GM18499 (cell line): ENCODE data around the gene MTSS2.

ENCODE experiments used
- ATAC-seq: cut with Tn5 transposase; IDR thresholded peaks from one replicate; pipeline ENCODE4 v1.9.1; 2021; ENCODE audit warnings: moderate number of reproducible peaks; ENCODE audit not compliant: insufficient read depth, unreplicated experiment

Gene MTSS2

DNA sequence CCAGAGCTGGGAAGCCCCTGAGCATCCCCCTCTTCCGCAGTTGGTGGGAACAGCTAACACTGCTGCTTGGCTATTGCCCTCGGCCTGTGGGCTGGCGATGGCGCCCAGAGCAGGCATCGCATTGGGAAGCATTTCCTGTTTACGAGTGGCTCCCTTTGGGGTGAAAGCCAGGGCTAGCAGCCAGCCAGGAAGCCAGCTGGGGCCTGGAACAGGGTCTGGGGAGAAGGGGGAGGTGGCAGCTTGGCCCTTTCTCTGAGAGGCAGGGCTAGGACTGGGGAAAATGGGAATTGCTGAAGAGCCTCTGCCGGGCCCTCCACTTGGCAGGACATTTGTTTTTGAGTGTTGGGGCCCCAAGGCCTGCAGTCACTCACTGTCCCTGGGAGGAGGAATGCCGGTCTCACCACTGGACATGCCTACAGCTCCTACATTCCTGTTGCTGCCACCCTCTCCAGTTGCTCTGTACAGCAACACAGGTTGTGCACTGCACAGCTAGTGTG lies 2.4 kb upstream of the MTSS2 start:
- no peak for ATAC-seq

DNA sequence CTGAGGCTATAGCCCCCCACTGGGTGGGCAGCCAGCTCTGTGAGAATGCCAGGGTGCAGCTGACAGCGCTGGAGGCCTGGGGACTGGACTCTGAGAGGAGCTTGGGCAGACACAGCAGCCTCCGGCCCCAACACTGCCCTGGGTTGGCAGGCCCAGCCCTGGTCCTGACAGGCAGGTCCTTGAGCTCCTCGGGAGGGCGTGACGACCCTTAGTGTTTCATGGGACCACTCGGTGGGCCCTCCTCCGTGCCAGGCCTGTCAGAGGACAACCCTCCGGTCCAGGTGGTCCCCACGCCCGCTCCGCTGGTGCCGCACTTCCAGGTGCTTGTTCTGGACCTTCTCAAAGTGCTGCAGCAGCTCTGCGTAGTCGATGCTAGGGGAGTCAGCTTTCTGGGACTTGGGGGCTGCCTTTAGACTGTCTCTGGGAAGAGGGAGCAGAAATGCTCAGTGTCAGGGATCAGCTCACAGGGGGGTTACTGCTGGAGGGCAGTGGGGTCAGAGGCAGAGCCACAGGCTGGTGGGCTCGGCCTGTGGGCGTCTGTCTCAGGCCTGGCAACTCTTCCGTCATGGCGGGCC lies 1.9 kb upstream of the MTSS2 start:
- ATAC-seq = no peak

DNA sequence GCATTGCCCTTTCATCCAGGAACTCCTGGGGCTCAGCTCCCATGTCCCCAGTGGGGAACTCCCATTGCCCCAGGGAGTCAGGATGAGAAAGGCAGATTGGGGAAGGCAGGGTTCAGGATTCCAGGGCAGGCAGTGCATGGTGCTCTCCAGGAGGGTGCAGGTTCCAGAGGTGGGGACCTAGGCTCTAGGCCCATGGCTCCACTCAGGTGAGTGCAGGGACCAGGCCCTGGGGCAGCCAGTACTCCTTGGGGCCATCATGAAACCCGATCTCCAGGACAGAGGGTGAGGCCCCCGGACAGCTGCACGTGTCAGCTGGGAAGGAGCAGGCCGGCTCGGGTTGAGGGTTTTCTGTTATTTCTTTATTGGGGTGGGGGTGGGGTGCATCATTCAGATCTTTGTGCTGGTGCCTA lies 1.3 kb upstream of the MTSS2 start:
- ATAC-seq = no peak

DNA sequence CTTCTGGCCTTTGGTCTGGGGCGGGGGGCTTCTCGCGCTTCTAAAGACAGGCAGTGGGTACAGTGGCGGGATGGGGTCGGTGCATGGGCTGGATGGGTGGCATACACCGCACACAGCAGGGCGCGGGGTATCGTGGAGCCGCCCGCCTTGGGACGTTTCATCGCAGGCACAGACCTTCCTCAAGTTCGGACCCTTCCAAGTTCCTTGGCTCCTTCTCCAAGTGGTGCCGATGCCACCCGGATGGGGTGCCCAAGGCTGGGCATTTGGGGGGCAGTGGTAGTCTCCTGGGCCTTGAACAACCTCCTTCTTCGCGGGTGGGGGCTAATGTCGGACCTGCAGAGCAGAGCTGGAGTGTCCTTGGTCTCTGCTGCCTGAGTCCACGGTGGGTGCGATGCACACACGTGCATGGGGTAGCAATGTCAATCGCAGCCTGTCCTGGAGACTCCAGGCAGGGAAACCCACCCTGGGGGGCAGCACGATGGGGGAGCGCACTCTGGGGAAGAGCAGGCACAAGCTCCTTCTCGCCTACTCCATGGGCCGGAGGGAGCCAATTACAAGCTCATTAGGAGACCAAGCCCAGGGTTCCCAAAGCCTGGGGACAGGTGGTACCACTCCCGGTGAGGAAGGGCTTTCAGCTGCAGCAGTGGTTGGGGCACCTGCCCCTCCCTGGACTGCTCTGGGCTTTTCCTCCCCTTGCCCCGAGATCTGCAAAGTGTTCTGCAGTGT lies 686 bp upstream of the MTSS2 start:
- no peak for ATAC-seq

DNA sequence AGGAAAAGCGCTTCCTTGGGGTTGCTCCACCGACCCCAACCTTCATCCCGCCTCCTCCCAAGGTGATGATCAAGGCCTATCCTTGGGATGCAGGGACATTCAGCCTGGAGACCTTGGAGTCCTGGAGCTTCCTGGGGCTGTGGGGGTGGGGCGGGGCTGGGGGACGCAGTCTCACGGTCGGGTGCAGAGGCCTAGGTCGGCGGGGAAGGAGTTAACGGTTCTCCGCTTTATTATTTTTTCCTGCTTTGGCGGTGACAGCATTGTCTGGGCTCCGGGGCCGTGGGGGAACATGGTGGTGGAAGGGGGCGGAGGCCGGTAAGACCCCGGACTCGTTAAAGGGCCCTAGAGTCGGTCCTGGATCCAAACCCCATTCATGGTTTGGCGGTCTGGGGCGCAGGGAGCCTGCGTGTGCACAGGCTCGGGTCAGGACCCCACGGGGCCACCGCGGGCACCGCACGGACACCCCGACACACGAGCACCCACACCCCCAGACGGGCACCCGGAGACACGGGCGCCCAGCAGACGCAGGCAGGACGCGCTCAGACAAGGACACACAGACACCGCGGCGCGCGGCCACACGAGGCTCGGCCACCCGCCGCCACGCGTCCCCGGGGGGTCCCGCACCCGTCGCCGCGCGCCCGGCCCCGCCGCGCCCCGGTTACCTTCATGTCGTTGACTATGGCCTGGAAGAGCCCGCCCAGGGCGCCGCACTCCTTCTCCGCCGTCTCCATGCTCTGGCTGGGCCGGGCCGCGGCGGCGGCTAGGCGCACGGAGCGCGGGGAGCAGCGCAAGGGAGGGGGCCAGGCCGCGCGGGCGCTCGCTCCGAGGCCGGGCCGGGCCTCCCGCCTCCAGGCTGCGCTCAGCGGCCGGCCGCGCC lies 554 bp downstream of the MTSS2 start:
- no peak for ATAC-seq

DNA sequence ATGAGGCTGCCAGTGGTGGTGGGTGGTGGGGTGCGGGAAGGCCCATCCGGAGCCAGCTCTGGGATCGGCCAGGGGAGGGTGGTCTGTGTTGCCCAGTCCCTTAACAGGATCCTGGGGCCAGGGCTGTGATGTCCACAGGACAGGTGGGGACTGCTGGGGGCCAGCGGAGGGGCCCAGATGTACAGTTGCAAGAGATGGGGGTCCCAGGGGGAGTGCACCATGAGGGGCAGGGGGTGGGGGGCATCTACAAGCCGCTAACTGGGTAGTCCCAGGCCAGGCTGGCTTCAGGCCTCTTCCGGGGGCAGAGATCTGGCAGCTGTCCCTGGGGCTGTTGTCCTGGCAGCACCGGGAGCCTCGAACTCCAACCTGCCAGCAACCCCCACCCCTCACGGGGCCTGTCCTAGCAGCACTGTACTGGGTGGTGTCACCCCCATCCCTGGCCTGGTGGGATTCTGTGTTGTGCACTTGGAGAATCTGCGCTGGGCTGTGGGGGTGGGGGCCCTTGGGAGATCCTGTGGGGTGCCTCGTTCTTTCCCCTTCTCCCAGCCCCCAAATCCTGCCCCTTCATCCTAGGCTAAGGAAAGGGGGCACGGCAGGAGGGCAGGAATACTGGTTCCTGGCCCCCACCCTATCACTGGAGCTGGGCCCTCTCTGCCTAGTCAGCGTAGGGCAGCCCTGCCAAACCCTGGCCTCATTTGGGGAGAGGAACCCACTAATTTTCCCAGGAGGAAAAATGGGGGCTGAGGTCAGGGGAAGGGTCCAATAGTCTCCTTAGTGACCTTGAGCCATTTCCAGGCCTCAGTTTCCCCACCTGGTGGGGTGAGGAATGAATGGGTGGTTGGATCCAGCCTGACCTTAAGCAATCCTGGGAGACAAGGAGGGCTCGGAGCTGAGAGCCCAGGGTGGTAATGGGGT lies 1.4 kb downstream of the MTSS2 start:
- no peak for ATAC-seq

DNA sequence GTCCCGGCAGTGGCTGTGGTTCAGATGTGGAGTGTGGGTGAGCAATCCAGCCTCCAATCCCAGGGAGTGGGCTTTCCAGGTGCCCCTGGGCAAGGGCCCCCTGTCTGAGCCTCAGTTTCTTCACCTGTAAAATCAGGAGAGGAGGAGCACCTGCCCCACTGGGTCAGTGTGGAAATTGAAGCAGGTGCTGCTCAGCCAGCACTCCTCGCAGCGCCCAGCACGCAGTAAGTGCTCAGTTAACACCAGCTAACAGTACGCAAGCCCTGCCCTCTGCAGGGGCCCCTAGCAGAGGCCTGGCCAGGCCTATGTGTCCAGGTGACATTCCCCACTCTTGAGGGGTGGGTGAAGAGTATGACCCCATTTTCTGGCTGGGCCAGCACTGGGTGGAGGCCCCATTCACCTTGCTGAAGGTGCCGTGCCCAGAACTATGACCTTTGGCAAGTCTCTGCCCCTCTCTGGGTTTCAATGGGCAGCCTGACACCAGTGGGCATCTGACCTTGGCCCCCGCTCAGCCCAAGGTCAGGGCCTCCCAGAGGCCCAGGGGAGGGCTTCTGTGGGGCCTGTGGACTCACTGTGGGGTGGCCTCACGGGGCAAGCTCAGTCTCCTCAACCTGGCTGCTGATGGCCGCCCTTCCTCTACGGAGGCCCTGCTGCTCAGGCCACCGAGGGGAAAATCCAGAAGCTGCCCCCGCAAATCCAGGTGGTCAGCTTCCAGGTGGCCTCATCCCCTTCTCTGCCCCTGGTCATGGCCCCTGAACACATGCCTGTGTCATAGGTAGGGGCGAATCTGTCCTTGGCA lies 2.5 kb downstream of the MTSS2 start:
- ATAC-seq = no peak

DNA sequence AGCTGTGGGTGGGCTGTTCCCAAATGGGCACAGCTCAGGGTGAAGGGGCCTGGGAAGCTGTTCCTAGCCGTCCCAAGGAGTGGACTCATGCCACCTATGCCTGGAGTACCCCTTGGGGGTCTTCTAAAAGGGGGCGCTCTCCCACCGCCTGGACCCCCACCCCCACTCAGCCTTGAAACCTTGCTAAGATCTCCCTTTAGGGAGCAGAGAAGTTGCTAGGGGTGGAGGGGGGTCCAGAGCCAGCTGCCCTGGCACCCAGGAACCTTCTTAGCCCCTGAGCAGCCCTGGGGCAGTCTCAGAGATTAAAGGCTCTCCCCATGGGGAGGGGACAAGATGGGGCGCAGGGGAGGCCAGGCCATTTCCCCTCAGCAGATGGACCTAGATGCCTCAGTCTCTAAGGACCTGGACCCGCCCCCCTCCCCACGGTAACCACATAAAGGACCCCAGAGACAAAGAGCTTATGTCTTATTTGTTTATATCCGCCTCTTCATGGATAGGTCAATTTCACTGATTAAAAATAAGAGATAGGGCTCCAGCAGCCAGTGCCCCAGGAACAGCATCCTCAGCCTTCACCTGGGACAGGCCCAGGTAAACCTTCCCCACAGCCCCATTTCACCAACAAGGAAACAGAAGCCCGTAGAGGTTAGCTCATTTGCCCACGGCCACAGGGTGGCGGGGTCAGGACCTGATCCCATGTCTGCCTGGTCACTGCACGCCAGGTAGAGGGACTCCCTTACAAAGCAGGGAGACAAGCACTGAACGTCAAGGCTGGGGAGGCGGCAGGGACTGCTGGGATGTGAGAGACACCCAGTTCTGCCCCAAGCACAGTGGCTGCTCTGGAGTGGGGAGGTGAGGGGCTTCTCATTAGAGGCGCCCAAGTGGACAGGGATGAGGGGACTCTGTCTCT lies 3.4 kb downstream of the MTSS2 start:
- ATAC-seq = no peak

DNA sequence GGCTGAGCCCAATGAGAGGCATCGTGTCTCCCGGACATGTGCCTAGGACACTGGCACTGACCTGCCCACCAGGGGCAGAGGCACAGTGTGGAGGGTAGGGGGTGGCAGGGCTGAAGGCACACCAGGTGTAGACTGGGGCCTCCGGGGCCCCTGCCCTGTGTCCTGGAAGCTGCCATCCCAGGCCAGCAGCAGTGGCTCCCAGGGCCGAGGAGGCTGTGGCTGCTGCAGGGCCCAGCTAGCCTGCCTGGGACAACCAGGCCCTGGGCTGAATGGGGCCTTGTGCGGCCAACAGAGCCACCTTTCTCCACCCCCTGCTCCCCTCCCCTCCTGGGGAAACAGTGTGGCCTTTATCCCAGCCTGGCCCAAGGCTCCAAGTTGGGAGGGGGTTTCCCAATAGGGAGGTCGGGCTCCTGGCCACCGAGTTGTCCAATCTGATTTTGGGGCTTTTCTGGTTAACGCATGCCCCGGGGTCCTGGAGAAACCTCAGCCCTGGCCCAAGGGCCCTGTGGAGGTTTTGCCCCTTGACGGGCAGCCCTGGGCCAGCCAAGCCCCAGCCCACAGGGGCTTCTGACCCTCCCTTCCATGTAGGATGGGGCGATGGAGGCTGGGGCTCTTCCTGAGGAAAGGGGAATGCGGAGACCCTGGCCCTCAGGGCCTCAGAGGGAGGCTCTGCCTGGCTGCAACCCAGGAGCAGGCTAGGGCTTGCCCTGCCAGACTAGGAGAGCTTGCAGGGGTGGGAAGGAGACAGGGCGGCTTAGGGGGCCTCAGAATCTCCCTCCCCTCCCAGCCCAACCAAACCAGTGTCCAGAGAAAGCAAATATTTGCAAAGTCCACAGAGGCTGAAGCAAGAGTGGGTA lies 4.2 kb downstream of the MTSS2 start:
- ATAC-seq = no peak

DNA sequence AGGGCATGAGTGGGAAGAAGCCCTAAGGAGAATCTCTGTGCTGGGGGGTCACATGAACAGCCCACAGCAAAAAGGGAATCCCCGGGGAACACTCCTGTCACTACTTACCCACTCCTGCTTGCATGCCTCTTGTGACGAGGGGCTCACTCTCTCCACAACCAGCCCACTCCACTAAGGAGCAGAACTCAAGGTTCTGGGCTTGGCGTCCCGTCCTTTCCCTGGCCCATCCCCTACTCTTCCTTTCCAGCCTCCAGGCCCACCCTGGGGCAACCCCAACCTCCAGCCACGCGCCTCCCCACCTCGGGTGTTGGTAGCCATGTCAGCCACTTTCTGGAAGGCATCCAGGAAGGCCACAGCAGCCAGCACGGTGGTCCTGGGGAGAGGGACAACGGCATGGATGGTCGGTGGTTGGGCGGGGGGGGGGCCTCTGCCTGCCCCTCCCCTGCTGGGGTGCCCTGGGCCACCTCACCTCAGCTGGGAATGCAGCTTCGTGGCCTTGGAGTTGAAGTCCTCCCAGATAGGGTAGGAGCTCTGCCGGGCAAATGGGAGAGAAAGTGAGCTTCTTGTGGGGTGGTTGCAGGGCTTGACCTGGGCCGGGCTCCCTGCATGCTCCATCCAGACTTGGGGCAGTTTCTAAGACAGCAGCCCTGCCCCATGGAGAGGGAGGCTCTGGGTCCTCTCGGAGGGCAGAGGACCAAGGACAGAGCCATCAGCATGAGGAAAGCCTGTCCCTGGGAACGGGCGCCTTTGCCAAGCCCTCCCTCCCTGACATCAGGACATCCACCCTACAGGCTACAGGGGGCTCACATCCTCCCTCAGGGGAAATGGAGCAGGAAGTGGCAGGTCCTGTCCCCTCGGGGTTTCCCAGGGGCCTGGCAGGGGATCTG lies 5.1 kb downstream of the MTSS2 start:
- no peak for ATAC-seq

DNA sequence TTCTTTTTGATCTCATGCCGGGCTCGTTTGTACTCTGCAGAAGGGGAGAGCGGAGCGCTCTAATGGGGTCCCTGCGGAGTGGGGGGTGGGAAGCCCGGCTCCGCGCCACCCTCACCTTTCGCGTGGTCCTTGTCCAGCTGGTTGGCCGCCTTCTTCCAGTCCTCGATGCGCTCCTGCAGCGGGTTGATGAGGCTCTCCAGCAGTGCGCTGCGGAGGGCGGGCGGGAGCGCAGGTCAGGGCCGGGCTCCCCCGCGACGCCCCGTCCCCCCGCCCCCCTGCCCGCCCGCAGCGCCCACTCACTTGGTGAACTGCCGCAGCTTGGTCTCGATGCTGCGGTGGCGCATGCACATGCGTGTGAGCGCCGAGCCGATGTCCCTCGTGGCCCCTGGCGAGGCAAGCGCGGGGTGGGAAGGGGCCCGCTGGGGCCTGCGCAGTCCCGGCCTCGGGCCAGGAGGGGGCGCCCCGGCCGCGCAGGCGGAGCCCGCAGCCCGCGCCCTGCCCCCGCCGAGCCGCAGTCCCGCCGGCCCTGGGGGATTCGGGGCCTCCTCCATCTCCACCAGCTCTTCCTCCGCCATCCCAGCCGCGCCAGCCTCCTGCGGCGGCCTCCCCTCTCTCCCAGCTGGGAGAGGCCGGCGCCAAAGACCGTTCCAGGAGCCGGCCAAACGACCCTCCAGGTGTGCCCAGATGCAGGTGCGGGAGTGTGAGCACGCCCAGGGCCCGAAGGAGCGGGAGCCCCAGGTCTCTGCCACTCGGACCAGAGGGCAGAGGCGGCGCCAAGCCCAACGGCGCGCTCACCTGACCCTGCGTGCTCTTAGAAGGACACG lies 6.0 kb downstream of the MTSS2 start:
- ATAC-seq = no peak

DNA sequence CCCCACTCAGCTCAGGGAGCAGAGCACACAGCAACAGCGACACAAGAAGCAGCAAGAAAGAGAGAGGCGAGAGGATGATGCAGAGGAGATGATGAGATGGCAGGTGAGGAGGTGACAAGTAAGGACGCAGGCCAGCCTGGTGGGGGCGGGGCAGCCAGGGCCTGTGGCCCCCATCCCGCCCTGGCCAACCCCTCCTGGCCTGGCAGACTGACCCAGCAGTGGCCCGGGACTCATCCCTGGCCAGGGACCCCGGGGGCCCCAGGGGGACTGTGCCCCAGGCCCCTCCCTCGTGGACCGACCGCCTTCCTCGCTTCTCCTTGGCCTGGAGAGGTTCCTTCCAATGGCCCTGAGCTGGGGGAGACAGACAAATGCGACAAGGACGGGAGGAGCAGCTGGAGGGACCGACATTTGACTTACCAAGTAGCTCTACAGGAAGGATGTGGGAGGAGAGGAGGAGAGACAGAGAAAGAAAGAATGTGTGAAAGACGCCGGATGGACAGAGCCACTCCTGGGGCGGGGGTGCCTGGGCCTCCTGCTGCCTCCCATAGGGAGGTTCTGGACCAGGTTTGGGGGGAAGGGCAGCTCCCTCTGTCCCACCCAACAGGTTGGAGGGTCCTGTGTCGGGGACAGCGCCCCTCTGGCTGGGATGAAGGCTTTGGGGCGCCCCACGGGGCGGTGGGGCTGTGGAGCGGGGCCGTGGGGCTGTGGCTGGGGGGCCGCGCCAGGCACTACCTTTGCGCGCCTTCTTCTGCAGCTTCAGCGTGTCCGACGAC lies 6.8 kb downstream of the MTSS2 start:
- no peak for ATAC-seq

DNA sequence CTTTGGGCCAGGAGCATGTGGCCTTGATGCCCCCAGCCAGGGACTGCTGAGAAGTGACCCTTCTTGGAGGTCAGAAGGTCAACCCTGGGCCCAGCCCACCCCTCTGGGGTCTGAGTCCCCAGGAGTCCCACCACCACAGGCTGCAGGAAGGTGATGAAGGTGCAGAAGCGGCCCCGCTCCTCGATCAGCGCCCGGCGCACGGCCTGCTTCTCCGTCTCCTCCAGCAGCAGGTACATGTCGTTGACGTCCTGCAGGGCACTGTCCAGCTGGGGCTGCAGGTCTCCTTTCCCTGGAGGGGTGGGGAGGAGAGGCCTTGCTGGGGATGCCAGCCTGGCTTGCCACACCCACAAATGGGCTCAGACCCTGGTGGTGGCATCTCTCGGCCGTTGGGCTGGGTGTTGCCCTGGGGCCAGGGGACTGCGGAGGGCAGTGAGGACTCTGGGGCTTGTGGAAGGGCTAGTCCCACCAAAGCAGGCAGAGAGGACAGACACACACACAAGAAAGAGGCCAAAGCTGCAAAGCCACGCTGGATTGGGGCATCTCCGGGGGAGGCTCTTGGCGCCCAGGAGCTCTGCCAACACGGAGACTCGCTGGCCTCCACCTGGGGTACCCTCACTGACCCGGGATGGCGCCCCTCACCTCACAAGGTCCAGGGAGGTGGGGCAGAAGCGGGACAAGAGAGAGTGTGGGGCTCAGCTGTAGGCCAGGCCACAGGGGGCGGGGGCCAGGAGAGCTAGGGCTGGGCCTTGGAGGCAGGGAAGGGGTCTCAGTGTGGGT lies 7.5 kb downstream of the MTSS2 start:
- ATAC-seq = no peak

DNA sequence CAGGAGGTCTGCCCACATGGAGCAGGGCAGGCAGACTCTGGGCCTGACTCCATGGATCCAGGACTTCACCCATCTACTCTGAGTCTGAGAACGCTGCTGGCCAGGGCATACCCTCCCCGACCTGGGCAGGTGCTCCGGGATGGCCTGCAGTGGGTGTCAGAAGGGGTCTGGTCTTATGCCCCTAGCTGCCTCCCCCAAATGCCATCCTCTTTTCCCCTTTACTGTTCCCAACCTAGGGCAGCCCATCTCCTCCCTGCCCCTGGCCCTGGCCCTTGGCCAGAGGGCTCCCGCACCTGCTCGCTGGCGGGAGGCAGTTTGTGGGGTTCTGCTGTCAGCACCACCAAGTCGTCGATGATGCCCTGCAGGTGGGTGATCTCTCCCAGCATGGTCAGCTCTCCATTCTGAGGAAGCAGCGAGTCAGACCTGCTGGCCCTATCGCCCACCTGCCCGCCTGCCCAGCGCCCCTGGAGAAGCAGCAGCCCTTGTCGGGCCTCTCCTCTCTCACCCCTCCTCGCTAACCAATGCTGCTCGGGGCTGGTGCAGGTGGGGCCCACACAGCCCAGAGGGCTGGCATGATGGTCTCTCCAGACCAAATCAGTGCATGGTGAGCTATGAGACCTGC lies 8.2 kb downstream of the MTSS2 start:
- ATAC-seq = no peak
